Body of pancreas (tissue), 4 donors: ENCODE measurements around the gene HMCN2.

ENCODE experiments used
- CTCF ChIP-seq, 7 experiments: fragments of 450-650 bp in 4 of 7; fragments of 200-600 bp in 3 of 7; sonication (generic) in 3 of 7; IDR thresholded peaks; one replicate each; pipeline ENCODE4 v1.5.1; 2016 to 2019; ENCODE audit warnings: antibody characterized with exemption in 7 of 7
- POLR2A ChIP-seq, 3 donors: fragments of 450-650 bp; IDR thresholded peaks; one replicate each; pipeline ENCODE4 v1.6.1; 2016; ENCODE audit warnings: antibody characterized with exemption in 3 of 3, mild to moderate bottlenecking in 2 of 3

DNA sequence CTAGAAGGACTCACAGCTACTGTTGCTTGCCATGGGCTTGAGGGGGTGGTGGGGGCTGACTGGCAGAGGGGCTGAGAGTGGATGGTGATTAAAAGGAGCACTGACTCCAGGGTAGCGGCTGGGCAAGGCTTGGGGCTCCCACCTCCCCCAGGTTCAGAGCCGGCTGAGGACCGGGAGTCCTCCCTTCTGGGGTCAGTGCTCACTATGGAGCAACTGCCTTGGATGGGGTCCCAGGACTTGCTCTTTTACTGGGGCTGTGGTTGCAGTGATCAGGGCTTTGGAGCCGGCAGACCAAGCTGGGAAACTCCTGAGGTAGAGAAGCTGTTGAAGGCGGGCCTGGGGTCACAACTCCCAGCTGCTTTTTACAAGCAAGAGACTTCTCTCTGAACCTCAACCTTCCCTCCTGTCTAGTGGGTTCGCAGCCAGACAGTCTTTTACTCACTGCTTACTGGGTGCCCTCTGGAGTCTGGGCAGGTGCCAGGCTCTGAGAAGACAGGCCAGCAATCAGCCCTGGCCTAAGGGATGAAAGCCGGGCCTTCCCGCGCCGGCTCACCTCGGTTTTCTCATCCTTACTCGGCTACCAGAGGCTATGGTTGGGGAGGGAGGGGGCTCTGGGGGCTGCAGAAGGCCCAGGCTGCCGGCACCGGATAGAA, 178.4 kb downstream of the HMCN2 start:
- TF ChIP-seq CTCF (IDR thresholded peaks at IDR 0.05) (no peak), POLR2A (IDR thresholded peaks at IDR 0.05) (no peak)
